Measurements from ENCODE around the gene GABRB1. TPM values are rescaled to one million over a fixed set of nuclear protein-coding genes. Genes with fewer than 3 reads are reported as not detected.

The GABRB1 gene
- total RNA-seq, 2 experiments from 2014 or later, result not detected

DNA sequence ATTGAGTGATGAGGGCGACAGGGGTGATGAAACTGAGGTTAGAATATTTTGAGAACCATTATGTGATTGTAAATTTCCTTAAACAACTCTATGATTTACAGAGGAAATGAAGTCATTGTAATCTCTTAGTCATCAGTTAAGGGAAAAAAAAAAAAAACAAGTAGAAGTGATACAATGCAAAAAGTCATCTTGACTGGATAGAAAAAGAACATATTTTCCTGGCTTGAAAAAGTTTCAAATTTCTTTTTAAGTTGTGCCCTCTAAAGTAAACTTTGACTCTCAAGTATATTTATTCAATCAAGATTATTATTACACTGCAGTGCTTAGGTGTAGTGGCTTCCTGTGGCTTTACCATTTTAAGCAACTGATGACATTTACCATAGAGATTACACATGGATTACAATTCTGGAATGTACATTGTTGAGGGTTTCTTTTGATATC, 40.6 kb downstream of the GABRB1 start:
- ChIA-PET POLR2A (interaction anchor here (0.7 to 1.6 kb wide), 2 partner anchors 10 to 143 kb away, joined by 3 to 4 read pairs; no protein-coding TSS in a partner anchor), CTCF (ENCODE audit: unreplicated experiment) (no interaction called here)
- Histone ChIP-seq H2AFZ (ENCODE audit: low read length) (no peak overlapping the region), H3K27ac (ENCODE audit: low read depth, low read length, poor library complexity, severe bottlenecking) (no peak overlapping the region), H3K4me1 (ENCODE audit: insufficient read depth, low read length, poor library complexity, severe bottlenecking) (no peaks in the 10 kb centered on the region), H3K9me3 (ENCODE audit: low read length) (no peaks in the 10 kb centered on the region), H3K36me3 (ENCODE audit: insufficient read depth, low read length) (no peaks in the 10 kb centered on the region), H3K4me3 (ENCODE audit: low read depth, low read length, poor library complexity, severe bottlenecking) (no peak overlapping the region), H3K9me2 (ENCODE audit: insufficient read depth, low read length) (no peaks in the 10 kb centered on the region), H3K4me2 (ENCODE audit: low read length) (no peak overlapping the region), H4K20me1 (ENCODE audit: insufficient read depth, low read length) (no peaks in the 10 kb centered on the region), H3K79me2 (ENCODE audit: insufficient read depth, low read depth, low read length) (no peaks in the 10 kb centered on the region)
- no peak for TF ChIP-seq EZH2phosphoT487 (IDR thresholded peaks at IDR 0.05; ENCODE audit: borderline replicate concordance, low read depth, low read length)
- TF ChIP-seq, protein P1, sequence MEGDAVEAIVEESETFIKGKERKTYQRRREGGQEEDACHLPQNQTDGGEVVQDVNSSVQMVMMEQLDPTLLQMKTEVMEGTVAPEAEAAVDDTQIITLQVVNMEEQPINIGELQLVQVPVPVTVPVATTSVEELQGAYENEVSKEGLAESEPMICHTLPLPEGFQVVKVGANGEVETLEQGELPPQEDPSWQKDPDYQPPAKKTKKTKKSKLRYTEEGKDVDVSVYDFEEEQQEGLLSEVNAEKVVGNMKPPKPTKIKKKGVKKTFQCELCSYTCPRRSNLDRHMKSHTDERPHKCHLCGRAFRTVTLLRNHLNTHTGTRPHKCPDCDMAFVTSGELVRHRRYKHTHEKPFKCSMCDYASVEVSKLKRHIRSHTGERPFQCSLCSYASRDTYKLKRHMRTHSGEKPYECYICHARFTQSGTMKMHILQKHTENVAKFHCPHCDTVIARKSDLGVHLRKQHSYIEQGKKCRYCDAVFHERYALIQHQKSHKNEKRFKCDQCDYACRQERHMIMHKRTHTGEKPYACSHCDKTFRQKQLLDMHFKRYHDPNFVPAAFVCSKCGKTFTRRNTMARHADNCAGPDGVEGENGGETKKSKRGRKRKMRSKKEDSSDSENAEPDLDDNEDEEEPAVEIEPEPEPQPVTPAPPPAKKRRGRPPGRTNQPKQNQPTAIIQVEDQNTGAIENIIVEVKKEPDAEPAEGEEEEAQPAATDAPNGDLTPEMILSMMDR (conservative IDR thresholded peaks at IDR 0.05; ENCODE audit: low read length), result no peak
- no TSS peak for BruUV-seq (replicated peaks)
- intact Hi-C loops (cut with micrococcal nuclease; ENCODE audit: unreplicated experiment), result no loop called here
- no peak for DNase-seq (ENCODE audit: low spot score)

DNA sequence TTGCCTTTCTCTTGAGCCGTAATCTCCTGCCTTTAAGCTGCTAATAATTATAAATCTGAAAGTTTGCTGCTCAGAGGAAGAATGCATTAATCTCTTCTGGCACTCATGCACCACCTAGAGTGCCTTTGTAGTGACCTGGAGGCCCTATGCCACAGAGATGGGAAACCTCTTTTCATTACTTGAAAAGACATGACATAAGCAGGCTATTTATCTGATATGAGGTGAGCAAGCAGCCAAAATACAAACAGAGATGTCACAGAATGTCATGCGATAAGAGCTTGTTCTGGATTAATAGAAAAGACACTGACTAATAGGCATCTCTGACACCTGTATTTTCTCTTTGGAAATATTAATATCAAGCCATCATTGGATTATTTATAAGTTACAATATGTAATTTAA, 42.3 kb downstream of the GABRB1 start:
- no peak overlapping the region for H3K4me3 ChIP-seq (ENCODE audit: low read depth, low read length, poor library complexity, severe bottlenecking)
- H2AFZ ChIP-seq (ENCODE audit: low read length), result no peak overlapping the region
- CTCF ChIA-PET (ENCODE audit: unreplicated experiment), result no interaction called here

DNA sequence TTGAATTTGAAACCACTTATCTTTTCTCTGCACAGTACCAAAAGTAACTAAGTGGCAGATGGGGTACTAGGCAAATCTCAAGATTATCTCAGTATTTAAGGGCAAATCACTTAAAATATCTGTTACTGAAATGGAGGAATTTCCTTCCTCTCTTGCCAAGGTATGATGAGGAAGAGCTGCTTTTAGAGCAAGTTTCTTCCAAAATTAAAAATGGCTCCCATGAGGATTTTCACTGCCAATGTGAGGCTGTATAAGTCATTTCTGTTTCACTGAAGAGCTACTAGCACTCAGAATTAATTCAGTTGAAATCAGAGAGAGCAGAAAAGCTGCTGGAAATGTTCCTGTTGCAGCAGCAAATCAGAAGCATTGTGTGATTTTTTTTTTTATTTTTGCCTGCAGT, 43.4 kb downstream of the GABRB1 start:
- no peaks in the 10 kb centered on the region for H3K4me1 ChIP-seq (ENCODE audit: insufficient read depth, low read length, poor library complexity, severe bottlenecking)
- H3K36me3 ChIP-seq (ENCODE audit: insufficient read depth, low read length), result no peaks in the 10 kb centered on the region
- H3K4me2 ChIP-seq (ENCODE audit: low read length), result no peak overlapping the region
- H3K27ac ChIP-seq (ENCODE audit: low read depth, low read length, poor library complexity, severe bottlenecking), result no peak overlapping the region
- H4K20me1 ChIP-seq (ENCODE audit: insufficient read depth, low read length), result no peaks in the 10 kb centered on the region
- no peaks in the 10 kb centered on the region for H3K79me2 ChIP-seq (ENCODE audit: insufficient read depth, low read depth, low read length)
- no peak overlapping the region for H3K4me3 ChIP-seq (ENCODE audit: low read depth, low read length, poor library complexity, severe bottlenecking)
- intact Hi-C loops (cut with micrococcal nuclease; ENCODE audit: unreplicated experiment), result no loop called here
- no peak overlapping the region for H2AFZ ChIP-seq (ENCODE audit: low read length)
- no peak for DNase-seq (ENCODE audit: low spot score)
- no peaks in the 10 kb centered on the region for H3K9me2 ChIP-seq (ENCODE audit: insufficient read depth, low read length)
- BruUV-seq (replicated peaks), result no TSS peak
- POLR2A ChIA-PET, result interaction anchor here (0.6 kb wide), 1 partner anchor 24 kb away, joined by 3 read pairs; no protein-coding TSS in a partner anchor
- H3K9me3 ChIP-seq (ENCODE audit: low read length), result no peaks in the 10 kb centered on the region
- TF ChIP-seq, protein P1 (conservative IDR thresholded peaks at IDR 0.05; ENCODE audit: low read length), result no peak
- CTCF ChIA-PET (ENCODE audit: unreplicated experiment), result interaction anchor here (1.2 kb wide), 1 partner anchor 48 kb away, joined by 3 read pairs; no protein-coding TSS in a partner anchor

More for the DNA sequence above, 42.3 kb downstream of the GABRB1 start:
- H3K36me3 ChIP-seq (ENCODE audit: insufficient read depth, low read length), result no peaks in the 10 kb centered on the region
- H4K20me1 ChIP-seq (ENCODE audit: insufficient read depth, low read length), result no peaks in the 10 kb centered on the region
- H3K9me3 ChIP-seq (ENCODE audit: low read length), result no peaks in the 10 kb centered on the region
- no peak for DNase-seq (ENCODE audit: low spot score)
- TF ChIP-seq, protein P1 (conservative IDR thresholded peaks at IDR 0.05; ENCODE audit: low read length), result no peak
- TF ChIP-seq EZH2phosphoT487 (IDR thresholded peaks at IDR 0.05; ENCODE audit: borderline replicate concordance, low read depth, low read length), result no peak
- H3K27ac ChIP-seq (ENCODE audit: low read depth, low read length, poor library complexity, severe bottlenecking), result no peak overlapping the region
- no TSS peak for BruUV-seq (replicated peaks)
- intact Hi-C loops (cut with micrococcal nuclease; ENCODE audit: unreplicated experiment), result no loop called here
- no peaks in the 10 kb centered on the region for H3K9me2 ChIP-seq (ENCODE audit: insufficient read depth, low read length)
- H3K4me2 ChIP-seq (ENCODE audit: low read length), result no peak overlapping the region
- H3K79me2 ChIP-seq (ENCODE audit: insufficient read depth, low read depth, low read length), result no peaks in the 10 kb centered on the region
- H3K4me1 ChIP-seq (ENCODE audit: insufficient read depth, low read length, poor library complexity, severe bottlenecking), result no peaks in the 10 kb centered on the region
- POLR2A ChIA-PET, result no interaction called here
